ENCODE measurements around the gene C19orf85. TPM values are rescaled to one million over a fixed set of nuclear protein-coding genes. Genes with fewer than 3 reads are reported as not detected.

C19orf85 gene
- total and polyA plus RNA-seq, 11 donors: not detected

GRCh38 chr19:55472463-55472862 lies 7.9 kb upstream of the C19orf85 start:
- no peak overlapping the region for H3K4me3 ChIP-seq
- no peak overlapping the region for H3K27ac ChIP-seq
- ATAC-seq: no peak
- peaks cover 0 to 21% (median 13%) of the 10 kb centered on the region in 12 donors for H3K4me1 ChIP-seq
- DNase-seq: no peak
- H3K27me3 ChIP-seq: no peaks in the 10 kb centered on the region
- intact Hi-C loops (cut with DNase I): loop anchor here in 1 of 10 donors (5.0 kb wide), 1 partner anchor 160 kb away; no protein-coding TSS in a partner anchor
- no peaks in the 10 kb centered on the region for H3K9me3 ChIP-seq
- TF ChIP-seq POLR2A (IDR thresholded peaks at IDR 0.05): no peak
- TF ChIP-seq CTCF (IDR thresholded peaks at IDR 0.05): no peak
- no peaks in the 10 kb centered on the region for H3K36me3 ChIP-seq
- 77 to 100% (median 83%) methylated on average over 5 to 8 of the region's 8 CpGs for WGBS, 4 donors

GRCh38 chr19:55471266-55471665 lies 6.7 kb upstream of the C19orf85 start:
- Histone ChIP-seq H3K27me3 (no peaks in the 10 kb centered on the region), H3K9me3 (no peaks in the 10 kb centered on the region), H3K27ac (no peak overlapping the region), H3K4me1 (peaks cover 0 to 20% (median 11%) of the 10 kb centered on the region in 12 donors), H3K4me3 (no peak overlapping the region), H3K36me3 (no peaks in the 10 kb centered on the region)
- intact Hi-C loops (cut with DNase I): loop anchor here in 1 of 10 donors (5.0 kb wide), 1 partner anchor 161 kb away; no protein-coding TSS in a partner anchor
- ATAC-seq (no peak), DNase-seq (no peak)
- TF ChIP-seq POLR2A (IDR thresholded peaks at IDR 0.05) (no peak), CTCF (IDR thresholded peaks at IDR 0.05) (no peak)
- WGBS, 4 donors: 77 to 88% (median 83%) methylated on average over 13 of the region's 13 CpGs

GRCh38 chr19:55468054-55468393 lies 3.5 kb upstream of the C19orf85 start:
- H3K9me3 ChIP-seq: no peaks in the 10 kb centered on the region
- no peaks in the 10 kb centered on the region for H3K27me3 ChIP-seq
- DNase-seq: no peak
- peaks cover 0 to 10% (median 5%) of the 10 kb centered on the region in 12 donors for H3K4me1 ChIP-seq
- no peak for ATAC-seq
- H3K36me3 ChIP-seq: no peaks in the 10 kb centered on the region
- peak in 4 of 12 donors; percentile 2 to 44 (median 12) for TF ChIP-seq CTCF (IDR thresholded peaks at IDR 0.05)
- TF ChIP-seq POLR2A (IDR thresholded peaks at IDR 0.05): no peak
- intact Hi-C loops (cut with DNase I): loop anchor here in 4 of 10 donors (1.0 to 5.0 kb wide), 4 partner anchors 34 to 165 kb away; no protein-coding TSS in a partner anchor
- 5 to 26% (median 21%) methylated on average over 4 of the region's 4 CpGs for WGBS, 4 donors
- no peak overlapping the region for H3K4me3 ChIP-seq
- H3K27ac ChIP-seq: no peak overlapping the region

GRCh38 chr19:55467236-55468053 lies 2.9 kb upstream of the C19orf85 start:
- Histone ChIP-seq H3K27ac (no peak overlapping the region), H3K9me3 (no peaks in the 10 kb centered on the region), H3K4me3 (no peak overlapping the region), H3K27me3 (no peaks in the 10 kb centered on the region), H3K4me1 (peaks cover 0 to 12% (median 7%) of the 10 kb centered on the region in 12 donors), H3K36me3 (no peaks in the 10 kb centered on the region)
- 29 to 33% (median 31%) methylated on average over 26 to 29 of the region's 29 CpGs for WGBS, 4 donors
- intact Hi-C loops (cut with DNase I): loop anchor here (1.0 to 5.0 kb wide), 6 partner anchors 35 to 165 kb away; no protein-coding TSS in a partner anchor
- ATAC-seq (peak; percentile 74 to 89 (median 88)), DNase-seq (peak; percentile 62 to 88 (median 74))
- TF ChIP-seq CTCF (IDR thresholded peaks at IDR 0.05) (peak; percentile 96 to 100 (median 99)), POLR2A (IDR thresholded peaks at IDR 0.05) (no peak)

Measured in heart left ventricle (tissue), 16 donors.